Measurements from ENCODE around the gene SUMO2.

DNA sequence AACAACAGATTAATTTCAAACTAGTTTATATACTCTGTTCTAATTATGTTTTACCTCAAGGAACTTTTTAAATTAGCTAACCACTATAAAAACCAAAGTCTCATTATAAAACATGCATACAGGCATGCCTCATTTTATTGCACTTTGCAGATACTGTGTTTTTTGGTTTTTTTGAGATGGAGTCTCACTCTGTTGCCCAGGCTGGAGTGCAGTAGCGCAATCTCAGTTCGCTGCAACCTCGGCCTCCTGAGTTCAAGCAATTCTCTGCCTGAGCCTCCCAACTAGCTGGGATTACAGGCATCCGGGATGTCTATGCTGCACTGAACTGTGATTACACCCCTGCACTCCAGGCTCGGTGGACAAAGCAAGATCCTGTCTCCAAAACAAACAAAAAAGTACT is 19.7 kb downstream of the SUMO2 start:
- no peak for TF ChIP-seq POLR2A (IDR thresholded peaks at IDR 0.05)
- TF ChIP-seq, protein P1, sequence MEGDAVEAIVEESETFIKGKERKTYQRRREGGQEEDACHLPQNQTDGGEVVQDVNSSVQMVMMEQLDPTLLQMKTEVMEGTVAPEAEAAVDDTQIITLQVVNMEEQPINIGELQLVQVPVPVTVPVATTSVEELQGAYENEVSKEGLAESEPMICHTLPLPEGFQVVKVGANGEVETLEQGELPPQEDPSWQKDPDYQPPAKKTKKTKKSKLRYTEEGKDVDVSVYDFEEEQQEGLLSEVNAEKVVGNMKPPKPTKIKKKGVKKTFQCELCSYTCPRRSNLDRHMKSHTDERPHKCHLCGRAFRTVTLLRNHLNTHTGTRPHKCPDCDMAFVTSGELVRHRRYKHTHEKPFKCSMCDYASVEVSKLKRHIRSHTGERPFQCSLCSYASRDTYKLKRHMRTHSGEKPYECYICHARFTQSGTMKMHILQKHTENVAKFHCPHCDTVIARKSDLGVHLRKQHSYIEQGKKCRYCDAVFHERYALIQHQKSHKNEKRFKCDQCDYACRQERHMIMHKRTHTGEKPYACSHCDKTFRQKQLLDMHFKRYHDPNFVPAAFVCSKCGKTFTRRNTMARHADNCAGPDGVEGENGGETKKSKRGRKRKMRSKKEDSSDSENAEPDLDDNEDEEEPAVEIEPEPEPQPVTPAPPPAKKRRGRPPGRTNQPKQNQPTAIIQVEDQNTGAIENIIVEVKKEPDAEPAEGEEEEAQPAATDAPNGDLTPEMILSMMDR (IDR thresholded peaks at IDR 0.05): no peak
